GM12865 (cell line): Measurements from ENCODE around the gene CLEC4A.
"Not testable (repeated sequence)": the region's sequence is repeated elsewhere in the genome, so short reads cannot be mapped to it uniquely, and the experiment has no call there.

ENCODE experiments used
- DNase-seq: peaks from one replicate; pipeline ENCODE4 v3.0.0; 2010; ENCODE audit warnings: low read depth
- H3K4me3 ChIP-seq: 2 replicates; pipeline ENCODE4 v1.5.1; 2011; ENCODE audit warnings: mild to moderate bottlenecking, low read depth, low read length, control low read depth
- TF ChIP-seq, protein P1 (sequence below): IDR thresholded peaks from 2 replicates; pipeline ENCODE4 v1.5.1; 2011; ENCODE audit warnings: low read length, control low read depth, low read depth, inconsistent platforms; ENCODE audit not compliant: insufficient read depth; ENCODE audit errors: missing control alignments

CLEC4A gene

DNA sequence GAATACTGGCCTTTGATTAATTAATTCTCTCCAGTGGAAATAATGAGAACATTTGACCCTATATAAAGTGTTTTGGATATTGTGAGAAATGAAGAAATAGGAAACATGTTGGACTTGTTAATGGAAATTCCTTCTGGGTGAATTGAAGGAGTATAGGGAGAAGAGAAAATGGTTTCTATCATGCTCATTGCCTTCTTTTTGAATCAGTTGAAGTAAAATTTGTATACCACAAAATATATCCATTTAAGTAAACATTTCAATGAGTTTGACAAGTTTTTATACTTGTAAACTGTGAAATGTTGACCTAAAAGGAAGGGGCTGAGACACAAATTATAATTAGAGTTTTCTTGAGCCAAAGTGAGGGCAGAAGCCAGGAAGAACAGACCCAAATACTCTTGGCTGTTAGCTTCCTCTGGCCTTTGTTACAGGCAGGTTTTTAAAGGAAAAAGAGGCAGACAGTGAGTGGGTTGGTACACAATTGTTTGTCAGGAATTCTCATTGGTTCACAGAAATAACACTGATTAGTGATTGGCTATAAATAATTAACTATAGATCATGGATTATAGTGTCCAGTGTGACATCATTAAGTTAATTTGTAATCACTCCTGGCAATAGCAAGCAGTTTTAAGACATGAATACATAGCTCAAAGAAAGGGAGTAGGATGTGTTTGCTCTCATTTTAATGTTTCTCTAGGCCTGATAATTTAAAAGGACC lies 34.2 kb downstream of the CLEC4A start:
- TF ChIP-seq, protein P1, sequence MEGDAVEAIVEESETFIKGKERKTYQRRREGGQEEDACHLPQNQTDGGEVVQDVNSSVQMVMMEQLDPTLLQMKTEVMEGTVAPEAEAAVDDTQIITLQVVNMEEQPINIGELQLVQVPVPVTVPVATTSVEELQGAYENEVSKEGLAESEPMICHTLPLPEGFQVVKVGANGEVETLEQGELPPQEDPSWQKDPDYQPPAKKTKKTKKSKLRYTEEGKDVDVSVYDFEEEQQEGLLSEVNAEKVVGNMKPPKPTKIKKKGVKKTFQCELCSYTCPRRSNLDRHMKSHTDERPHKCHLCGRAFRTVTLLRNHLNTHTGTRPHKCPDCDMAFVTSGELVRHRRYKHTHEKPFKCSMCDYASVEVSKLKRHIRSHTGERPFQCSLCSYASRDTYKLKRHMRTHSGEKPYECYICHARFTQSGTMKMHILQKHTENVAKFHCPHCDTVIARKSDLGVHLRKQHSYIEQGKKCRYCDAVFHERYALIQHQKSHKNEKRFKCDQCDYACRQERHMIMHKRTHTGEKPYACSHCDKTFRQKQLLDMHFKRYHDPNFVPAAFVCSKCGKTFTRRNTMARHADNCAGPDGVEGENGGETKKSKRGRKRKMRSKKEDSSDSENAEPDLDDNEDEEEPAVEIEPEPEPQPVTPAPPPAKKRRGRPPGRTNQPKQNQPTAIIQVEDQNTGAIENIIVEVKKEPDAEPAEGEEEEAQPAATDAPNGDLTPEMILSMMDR: no peak
- no peak overlapping the region for H3K4me3 ChIP-seq
- DNase-seq: no peak

DNA sequence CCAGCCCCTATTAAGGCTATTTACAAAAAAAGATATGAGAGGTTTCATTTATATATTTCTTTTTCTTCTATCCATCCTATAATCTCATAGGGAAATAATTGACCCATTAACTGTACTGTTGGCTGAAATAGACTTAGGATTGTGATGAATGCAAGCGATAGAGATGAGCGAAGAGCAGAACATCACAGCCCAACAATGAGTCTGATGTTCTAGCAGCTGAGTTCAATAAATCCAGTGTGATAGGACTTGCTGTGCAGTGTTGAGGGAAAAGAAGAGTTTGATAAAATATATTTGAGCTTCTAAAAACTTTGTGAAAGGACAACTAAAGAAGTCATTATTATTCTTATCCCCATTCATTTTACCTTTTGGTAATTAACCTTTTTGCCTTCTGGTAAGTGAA lies 49.5 kb downstream of the CLEC4A start:
- DNase-seq, H3K4me3 ChIP-seq: not testable (repeated sequence)

DNA sequence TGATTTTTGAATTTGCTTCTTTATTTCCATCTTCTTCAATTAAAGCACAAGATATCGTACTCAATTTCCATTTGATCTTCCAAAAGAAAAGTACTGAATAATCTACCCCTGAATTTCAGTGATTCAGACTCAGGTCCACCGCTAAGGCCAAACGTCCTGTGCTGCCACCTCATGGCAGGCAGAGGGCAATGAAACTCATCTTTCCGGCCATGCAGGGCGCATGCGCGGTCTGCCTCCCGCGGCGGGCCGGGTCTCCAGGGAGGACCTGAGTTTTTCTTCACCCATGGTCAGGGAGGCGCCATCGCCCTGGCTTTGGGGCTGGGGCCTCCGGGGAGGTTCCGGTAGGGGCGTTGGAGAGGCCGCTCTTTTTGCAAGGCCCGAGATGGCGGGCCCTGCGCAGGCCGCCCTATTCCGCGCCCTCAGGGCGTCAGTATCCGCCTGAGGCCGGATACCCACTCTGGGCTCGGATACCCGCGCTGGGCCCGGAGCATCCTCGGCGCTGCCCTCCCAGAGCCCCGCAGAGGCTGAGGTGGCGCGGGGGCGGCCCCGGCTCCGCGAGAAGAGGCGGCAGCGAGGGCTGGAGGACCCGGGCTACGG lies 56.7 kb downstream of the CLEC4A start:
- DNase-seq: peak; percentile 77
- peak overlapping the region; percentile 53 for H3K4me3 ChIP-seq
- TF ChIP-seq, protein P1: peak; percentile 71

DNA sequence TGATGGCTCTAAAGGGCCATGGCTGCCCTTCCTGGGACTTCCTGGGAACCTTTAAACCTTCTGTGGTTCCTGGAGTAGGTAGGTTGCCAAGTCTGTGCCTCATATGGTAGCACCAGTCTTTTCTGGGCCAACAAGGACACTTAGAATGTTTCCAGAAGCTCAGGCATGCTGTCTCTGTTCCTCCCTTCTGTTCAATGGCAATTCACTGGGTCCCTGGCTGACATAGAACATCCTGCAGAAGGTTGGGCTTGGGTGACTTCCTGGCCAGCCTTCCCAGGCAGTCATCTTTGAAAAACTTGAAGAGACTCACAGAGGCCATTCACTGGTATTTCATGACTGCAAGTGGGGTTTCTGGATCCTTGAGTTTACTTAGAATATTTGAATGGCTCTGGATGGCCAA lies 57.9 kb downstream of the CLEC4A start:
- not testable (repeated sequence) for H3K4me3 ChIP-seq, DNase-seq

DNA sequence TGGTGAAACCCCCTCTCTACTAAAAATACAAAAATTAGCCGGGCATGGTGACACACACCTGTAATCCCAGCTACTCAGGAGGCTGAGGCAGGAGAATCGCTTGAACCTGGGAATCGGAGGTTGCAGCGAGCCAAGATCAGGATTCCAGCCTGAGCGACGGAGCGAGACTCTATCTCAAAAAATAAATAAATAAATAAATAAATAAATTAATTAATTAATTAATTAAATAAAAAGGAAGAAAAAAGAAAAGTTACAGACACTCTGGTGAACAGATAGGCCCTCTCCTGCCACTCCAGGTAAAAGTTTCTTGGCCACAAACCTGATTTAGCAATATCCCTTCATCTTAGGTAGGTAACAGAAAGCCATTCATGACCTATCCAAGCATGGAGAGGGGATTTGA lies 59.5 kb downstream of the CLEC4A start:
- not testable (repeated sequence) for DNase-seq, H3K4me3 ChIP-seq

DNA sequence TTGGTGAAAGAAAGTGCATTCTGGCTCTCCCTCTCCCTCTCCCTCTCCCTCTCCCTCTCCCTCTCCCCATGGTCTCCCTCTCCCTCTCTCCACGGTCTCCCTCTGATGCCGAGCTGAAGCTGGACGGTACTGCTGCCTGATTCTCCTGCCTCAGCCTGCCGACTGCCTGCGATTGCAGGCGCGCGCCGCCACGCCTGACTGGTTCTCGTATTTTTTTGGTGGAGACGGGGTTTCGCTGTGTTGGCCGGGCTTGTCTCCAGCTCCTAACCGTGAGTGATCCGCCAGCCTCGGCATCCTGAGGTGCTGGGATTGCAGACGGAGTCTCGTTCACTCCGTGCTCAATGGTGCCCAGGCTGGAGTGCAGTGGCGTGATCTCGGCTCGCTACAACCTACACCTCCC lies 59.9 kb downstream of the CLEC4A start:
- H3K4me3 ChIP-seq, DNase-seq: not testable (repeated sequence)

DNA sequence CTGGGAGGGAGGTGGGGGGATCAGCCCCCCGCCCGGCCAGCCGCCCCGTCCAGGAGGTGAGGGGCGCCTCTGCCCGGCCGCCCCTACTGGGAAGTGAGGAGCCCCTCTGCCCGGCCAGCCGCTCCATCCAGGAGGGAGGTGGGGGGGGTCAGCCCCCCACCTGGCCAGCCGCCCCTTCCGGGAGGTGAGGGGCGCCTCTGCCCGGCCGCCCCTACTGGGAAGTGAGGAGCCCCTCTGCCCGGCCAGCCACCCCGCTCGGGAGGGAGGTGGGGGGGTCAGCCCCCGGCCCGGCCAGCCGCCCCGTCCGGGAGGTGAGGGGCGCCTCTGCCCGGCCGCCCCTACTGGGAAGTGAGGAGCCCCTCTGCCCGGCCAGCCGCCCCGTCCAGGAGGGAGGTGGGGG lies 60.8 kb downstream of the CLEC4A start:
- not testable (repeated sequence) for DNase-seq, H3K4me3 ChIP-seq

DNA sequence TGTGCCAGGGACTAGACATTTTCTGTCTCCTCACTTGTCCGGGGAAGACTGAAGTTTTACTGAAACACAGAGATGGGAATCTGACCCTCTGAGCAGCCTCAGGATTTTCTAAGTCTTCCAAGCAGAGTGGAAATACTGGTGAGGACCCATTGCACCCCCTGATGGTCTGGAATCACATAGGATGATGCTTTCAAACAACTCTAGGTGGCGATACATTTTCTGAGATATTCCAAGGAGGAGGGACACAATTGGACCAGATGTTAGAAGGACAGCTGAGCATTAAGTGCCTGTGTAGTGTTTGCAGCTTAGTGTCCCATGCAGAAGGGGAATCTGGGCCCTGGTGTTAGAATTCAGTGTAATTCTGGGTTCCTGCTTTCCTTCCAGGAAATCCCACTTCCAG lies 64.7 kb downstream of the CLEC4A start:
- not testable (repeated sequence) for H3K4me3 ChIP-seq, DNase-seq
